Measurements from ENCODE around the gene TMEM53. TPM values are rescaled to one million over a fixed set of nuclear protein-coding genes. Genes with fewer than 3 reads are reported as not detected.

TMEM53 gene
- total RNA-seq, 1 donor = 6.9 TPM

GRCh38 chr1:44688760-44689446, 14.6 kb upstream of the TMEM53 start:
- no peaks in the 10 kb centered on the region for H3K4me1 ChIP-seq (ENCODE audit: insufficient read depth, low read length)
- no peaks in the 10 kb centered on the region for H3K27me3 ChIP-seq (ENCODE audit: insufficient read depth, low read length)
- no peaks in the 10 kb centered on the region for H4K20me1 ChIP-seq (ENCODE audit: insufficient read depth, low read length)
- H3K9me3 ChIP-seq (ENCODE audit: low read depth, low read length) = no peaks in the 10 kb centered on the region
- TF ChIP-seq CTCF (IDR thresholded peaks at IDR 0.05; ENCODE audit: extremely low read depth, low read depth, low read length) = no peak
- no peak overlapping the region for H3K4me3 ChIP-seq (ENCODE audit: insufficient read depth, low read length)
- no peak for DNase-seq (ENCODE audit: insufficient read length, low spot score, missing footprints)
- H3K79me2 ChIP-seq (ENCODE audit: insufficient read depth, low read length) = no peaks in the 10 kb centered on the region
- no peak overlapping the region for H3K27ac ChIP-seq (ENCODE audit: low read depth, low read length)
- H2AFZ ChIP-seq (ENCODE audit: low read length) = no peak overlapping the region
- no peaks in the 10 kb centered on the region for H3K36me3 ChIP-seq (ENCODE audit: insufficient read depth, low read length)
- no peak overlapping the region for H3K4me2 ChIP-seq (ENCODE audit: insufficient read depth, low read length)

DNA sequence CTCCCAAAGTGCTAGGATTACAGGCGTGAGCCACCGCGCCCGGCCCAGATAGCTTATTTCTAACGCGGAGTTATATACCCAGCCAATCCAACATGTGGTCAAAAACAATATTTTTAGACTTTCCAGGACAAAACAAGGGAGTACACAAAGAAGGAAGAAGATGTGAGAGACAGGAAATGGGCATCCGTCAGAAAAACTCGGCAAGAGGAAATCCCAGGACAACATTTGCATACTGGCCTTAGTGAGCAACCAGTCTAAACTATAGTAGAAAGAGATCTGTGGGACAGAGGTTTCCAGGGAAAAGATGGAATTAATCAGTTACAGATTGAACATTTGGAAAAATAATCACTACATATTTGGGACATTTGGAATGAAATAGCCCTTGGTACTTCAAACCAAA, 11.6 kb upstream of the TMEM53 start:
- no peaks in the 10 kb centered on the region for H3K27me3 ChIP-seq (ENCODE audit: insufficient read depth, low read length)
- H3K4me2 ChIP-seq (ENCODE audit: insufficient read depth, low read length) = no peak overlapping the region
- H4K20me1 ChIP-seq (ENCODE audit: insufficient read depth, low read length) = no peaks in the 10 kb centered on the region
- H3K4me1 ChIP-seq (ENCODE audit: insufficient read depth, low read length) = no peaks in the 10 kb centered on the region
- no peak overlapping the region for H2AFZ ChIP-seq (ENCODE audit: low read length)
- H3K4me3 ChIP-seq (ENCODE audit: insufficient read depth, low read length) = no peak overlapping the region
- H3K79me2 ChIP-seq (ENCODE audit: insufficient read depth, low read length) = no peaks in the 10 kb centered on the region
- no peaks in the 10 kb centered on the region for H3K9me3 ChIP-seq (ENCODE audit: low read depth, low read length)
- no peak for TF ChIP-seq CTCF (IDR thresholded peaks at IDR 0.05; ENCODE audit: extremely low read depth, low read depth, low read length)
- no peak for DNase-seq (ENCODE audit: insufficient read length, low spot score, missing footprints)
- no peaks in the 10 kb centered on the region for H3K36me3 ChIP-seq (ENCODE audit: insufficient read depth, low read length)
- H3K27ac ChIP-seq (ENCODE audit: low read depth, low read length) = no peak overlapping the region

DNA sequence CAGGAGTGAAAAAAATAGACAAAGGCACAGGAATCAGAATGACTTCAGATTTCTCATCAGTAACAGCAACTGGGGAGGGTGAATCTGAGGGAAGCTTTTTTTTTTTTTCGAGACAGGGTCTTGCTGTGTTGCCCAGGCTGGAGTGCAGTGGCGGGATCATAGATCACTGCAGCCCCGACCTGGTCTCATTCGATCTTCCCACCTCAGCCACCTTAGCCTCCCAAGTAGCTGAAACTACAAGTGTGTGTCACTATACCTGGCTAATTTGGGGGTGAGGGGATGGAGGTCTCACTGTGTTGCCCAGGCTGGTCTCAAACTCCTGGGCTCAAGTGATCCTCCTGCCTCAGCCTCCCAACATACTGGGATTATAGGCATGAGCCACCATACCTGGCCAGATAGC, 10.9 kb upstream of the TMEM53 start:
- no peak for TF ChIP-seq CTCF (IDR thresholded peaks at IDR 0.05; ENCODE audit: extremely low read depth, low read depth, low read length)
- Histone ChIP-seq H3K27ac (ENCODE audit: low read depth, low read length) (no peak overlapping the region), H3K4me1 (ENCODE audit: insufficient read depth, low read length) (no peaks in the 10 kb centered on the region), H3K9me3 (ENCODE audit: low read depth, low read length) (no peaks in the 10 kb centered on the region), H3K36me3 (ENCODE audit: insufficient read depth, low read length) (no peaks in the 10 kb centered on the region), H3K79me2 (ENCODE audit: insufficient read depth, low read length) (no peaks in the 10 kb centered on the region), H2AFZ (ENCODE audit: low read length) (no peak overlapping the region), H3K4me3 (ENCODE audit: insufficient read depth, low read length) (no peak overlapping the region), H3K27me3 (ENCODE audit: insufficient read depth, low read length) (no peaks in the 10 kb centered on the region), H4K20me1 (ENCODE audit: insufficient read depth, low read length) (no peaks in the 10 kb centered on the region), H3K4me2 (ENCODE audit: insufficient read depth, low read length) (no peak overlapping the region)
- no peak for DNase-seq (ENCODE audit: insufficient read length, low spot score, missing footprints)

GRCh38 chr1:44684525-44684924, 10.2 kb upstream of the TMEM53 start:
- Histone ChIP-seq H3K4me1 (ENCODE audit: insufficient read depth, low read length) (no peaks in the 10 kb centered on the region), H3K4me3 (ENCODE audit: insufficient read depth, low read length) (no peak overlapping the region), H4K20me1 (ENCODE audit: insufficient read depth, low read length) (no peaks in the 10 kb centered on the region), H3K79me2 (ENCODE audit: insufficient read depth, low read length) (no peaks in the 10 kb centered on the region), H3K9me3 (ENCODE audit: low read depth, low read length) (no peaks in the 10 kb centered on the region), H3K36me3 (ENCODE audit: insufficient read depth, low read length) (no peaks in the 10 kb centered on the region), H3K27me3 (ENCODE audit: insufficient read depth, low read length) (no peaks in the 10 kb centered on the region), H3K4me2 (ENCODE audit: insufficient read depth, low read length) (no peak overlapping the region), H3K27ac (ENCODE audit: low read depth, low read length) (no peak overlapping the region), H2AFZ (ENCODE audit: low read length) (no peak overlapping the region)
- no peak for DNase-seq (ENCODE audit: insufficient read length, low spot score, missing footprints)
- no peak for TF ChIP-seq CTCF (IDR thresholded peaks at IDR 0.05; ENCODE audit: extremely low read depth, low read depth, low read length)

All from osteoblast (primary cell).